Measurements from ENCODE around the gene CXCL5.
"Not testable (repeated sequence)": the region's sequence is repeated elsewhere in the genome, so short reads cannot be mapped to it uniquely, and the experiment has no call there.

The CXCL5 gene

GRCh38 chr4:73959041-73959440 lies 39.4 kb downstream of the CXCL5 start:
- not testable (repeated sequence) for DNase-seq; H3K27ac ChIP-seq (ENCODE audit: insufficient read depth, low read length, poor library complexity, severe bottlenecking); H3K4me1 ChIP-seq (ENCODE audit: control insufficient read depth, insufficient read depth, low read length, poor library complexity, severe bottlenecking); H3K9me3 ChIP-seq (ENCODE audit: control insufficient read depth, low read length); H3K27me3 ChIP-seq (replicated peaks; ENCODE audit: control insufficient read depth, insufficient read depth, low read length, poor library complexity, severe bottlenecking); H3K36me3 ChIP-seq (ENCODE audit: control insufficient read depth, insufficient read depth, low read length); H3K4me3 ChIP-seq (ENCODE audit: insufficient read depth, low read depth, low read length, poor library complexity, severe bottlenecking)

GRCh38 chr4:73952352-73952751 lies 46.1 kb downstream of the CXCL5 start:
- Histone ChIP-seq H3K36me3 (ENCODE audit: control insufficient read depth, insufficient read depth, low read length) (no peaks in the 10 kb centered on the region), H3K9me3 (ENCODE audit: control insufficient read depth, low read length) (no peaks in the 10 kb centered on the region), H3K4me3 (ENCODE audit: insufficient read depth, low read depth, low read length, poor library complexity, severe bottlenecking) (no peak overlapping the region), H3K27me3 (replicated peaks; ENCODE audit: control insufficient read depth, insufficient read depth, low read length, poor library complexity, severe bottlenecking) (no peaks in the 10 kb centered on the region), H3K4me1 (ENCODE audit: control insufficient read depth, insufficient read depth, low read length, poor library complexity, severe bottlenecking) (no peaks in the 10 kb centered on the region), H3K27ac (ENCODE audit: insufficient read depth, low read length, poor library complexity, severe bottlenecking) (no peak overlapping the region)
- no peak for DNase-seq

- not testable (repeated sequence) for H3K4me3 ChIP-seq (ENCODE audit: insufficient read depth, low read depth, low read length, poor library complexity, severe bottlenecking); DNase-seq; H3K4me1 ChIP-seq (ENCODE audit: control insufficient read depth, insufficient read depth, low read length, poor library complexity, severe bottlenecking); H3K27ac ChIP-seq (ENCODE audit: insufficient read depth, low read length, poor library complexity, severe bottlenecking); H3K9me3 ChIP-seq (ENCODE audit: control insufficient read depth, low read length); H3K27me3 ChIP-seq (replicated peaks; ENCODE audit: control insufficient read depth, insufficient read depth, low read length, poor library complexity, severe bottlenecking); H3K36me3 ChIP-seq (ENCODE audit: control insufficient read depth, insufficient read depth, low read length)
Measured at GRCh38 chr4:73950376-73950920, 48.0 kb downstream of the CXCL5 start.

- Histone ChIP-seq H3K36me3 (ENCODE audit: control insufficient read depth, insufficient read depth, low read length) (no peaks in the 10 kb centered on the region), H3K27me3 (replicated peaks; ENCODE audit: control insufficient read depth, insufficient read depth, low read length, poor library complexity, severe bottlenecking) (no peaks in the 10 kb centered on the region), H3K9me3 (ENCODE audit: control insufficient read depth, low read length) (no peaks in the 10 kb centered on the region), H3K4me3 (ENCODE audit: insufficient read depth, low read depth, low read length, poor library complexity, severe bottlenecking) (no peak overlapping the region), H3K27ac (ENCODE audit: insufficient read depth, low read length, poor library complexity, severe bottlenecking) (no peak overlapping the region), H3K4me1 (ENCODE audit: control insufficient read depth, insufficient read depth, low read length, poor library complexity, severe bottlenecking) (no peaks in the 10 kb centered on the region)
- DNase-seq: no peak
Measured at GRCh38 chr4:73948990-73949706, 49.3 kb downstream of the CXCL5 start.

GRCh38 chr4:73948291-73948690 lies 50.2 kb downstream of the CXCL5 start:
- Histone ChIP-seq H3K27ac (ENCODE audit: insufficient read depth, low read length, poor library complexity, severe bottlenecking) (no peak overlapping the region), H3K9me3 (ENCODE audit: control insufficient read depth, low read length) (no peaks in the 10 kb centered on the region), H3K27me3 (replicated peaks; ENCODE audit: control insufficient read depth, insufficient read depth, low read length, poor library complexity, severe bottlenecking) (peaks cover 4% of the 10 kb centered on the region), H3K4me1 (ENCODE audit: control insufficient read depth, insufficient read depth, low read length, poor library complexity, severe bottlenecking) (no peaks in the 10 kb centered on the region), H3K4me3 (ENCODE audit: insufficient read depth, low read depth, low read length, poor library complexity, severe bottlenecking) (no peak overlapping the region), H3K36me3 (ENCODE audit: control insufficient read depth, insufficient read depth, low read length) (no peaks in the 10 kb centered on the region)
- DNase-seq: no peak

GRCh38 chr4:73947239-73947985 lies 51.1 kb downstream of the CXCL5 start:
- H3K4me3 ChIP-seq (ENCODE audit: insufficient read depth, low read depth, low read length, poor library complexity, severe bottlenecking): no peak overlapping the region
- no peaks in the 10 kb centered on the region for H3K9me3 ChIP-seq (ENCODE audit: control insufficient read depth, low read length)
- H3K27ac ChIP-seq (ENCODE audit: insufficient read depth, low read length, poor library complexity, severe bottlenecking): no peak overlapping the region
- H3K4me1 ChIP-seq (ENCODE audit: control insufficient read depth, insufficient read depth, low read length, poor library complexity, severe bottlenecking): no peaks in the 10 kb centered on the region
- peaks cover 6% of the 10 kb centered on the region for H3K27me3 ChIP-seq (replicated peaks; ENCODE audit: control insufficient read depth, insufficient read depth, low read length, poor library complexity, severe bottlenecking)
- no peaks in the 10 kb centered on the region for H3K36me3 ChIP-seq (ENCODE audit: control insufficient read depth, insufficient read depth, low read length)
- DNase-seq: no peak

- Histone ChIP-seq H3K36me3 (ENCODE audit: control insufficient read depth, insufficient read depth, low read length) (no peaks in the 10 kb centered on the region), H3K27ac (ENCODE audit: insufficient read depth, low read length, poor library complexity, severe bottlenecking) (no peak overlapping the region), H3K4me3 (ENCODE audit: insufficient read depth, low read depth, low read length, poor library complexity, severe bottlenecking) (no peak overlapping the region), H3K27me3 (replicated peaks; ENCODE audit: control insufficient read depth, insufficient read depth, low read length, poor library complexity, severe bottlenecking) (peaks cover 6% of the 10 kb centered on the region), H3K9me3 (ENCODE audit: control insufficient read depth, low read length) (no peaks in the 10 kb centered on the region), H3K4me1 (ENCODE audit: control insufficient read depth, insufficient read depth, low read length, poor library complexity, severe bottlenecking) (no peaks in the 10 kb centered on the region)
- no peak for DNase-seq
Measured at GRCh38 chr4:73945674-73946449, 52.6 kb downstream of the CXCL5 start.
